ENCODE measurements around the gene GALNT17.
"Not testable (repeated sequence)": the region's sequence is repeated elsewhere in the genome, so short reads cannot be mapped to it uniquely, and the experiment has no call there.

Gene GALNT17

DNA sequence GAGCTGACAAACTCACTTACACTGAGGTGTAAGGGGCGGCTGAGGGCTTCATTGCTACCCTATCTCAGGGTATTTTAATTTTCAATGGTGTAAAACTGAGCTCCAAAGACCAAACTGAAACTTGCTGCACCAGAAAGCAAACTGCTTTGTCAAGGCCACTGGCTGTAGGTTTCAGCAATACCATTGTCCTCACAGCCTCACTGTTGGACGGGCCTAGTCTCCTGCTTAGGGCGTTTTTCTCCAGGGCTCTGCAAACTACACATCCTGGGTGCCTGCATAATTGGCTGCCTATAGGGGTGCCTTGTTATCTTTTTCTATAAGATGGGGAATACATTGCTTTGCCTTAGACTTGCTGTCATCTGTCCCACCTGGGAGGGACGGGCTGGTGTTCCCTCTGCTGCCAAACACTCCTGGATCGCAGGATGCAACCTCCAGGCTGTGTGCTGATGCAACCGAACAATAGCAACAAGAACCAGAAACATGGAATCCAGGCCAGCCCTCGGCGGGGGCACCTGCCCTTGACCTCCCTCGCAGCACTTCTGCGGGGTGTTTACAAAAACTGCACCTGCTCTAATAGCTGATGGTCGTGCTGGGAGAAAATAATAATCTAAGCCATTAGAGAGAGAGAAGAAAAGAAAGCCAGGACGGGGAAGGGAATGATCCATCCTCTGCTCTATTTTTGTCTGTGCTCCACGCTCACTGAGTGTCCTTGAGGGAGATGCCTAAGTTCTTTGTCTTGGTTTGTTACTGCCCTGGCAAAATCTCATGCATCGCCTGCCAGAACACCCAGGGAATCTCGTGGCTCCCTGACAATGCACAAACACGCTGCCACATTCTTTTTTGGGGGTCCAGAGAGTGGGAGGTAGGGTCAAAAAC, 104.5 kb downstream of the GALNT17 start:
- peak; percentile 52 for DNase-seq (ENCODE audit: low read depth, low spot score)

DNA sequence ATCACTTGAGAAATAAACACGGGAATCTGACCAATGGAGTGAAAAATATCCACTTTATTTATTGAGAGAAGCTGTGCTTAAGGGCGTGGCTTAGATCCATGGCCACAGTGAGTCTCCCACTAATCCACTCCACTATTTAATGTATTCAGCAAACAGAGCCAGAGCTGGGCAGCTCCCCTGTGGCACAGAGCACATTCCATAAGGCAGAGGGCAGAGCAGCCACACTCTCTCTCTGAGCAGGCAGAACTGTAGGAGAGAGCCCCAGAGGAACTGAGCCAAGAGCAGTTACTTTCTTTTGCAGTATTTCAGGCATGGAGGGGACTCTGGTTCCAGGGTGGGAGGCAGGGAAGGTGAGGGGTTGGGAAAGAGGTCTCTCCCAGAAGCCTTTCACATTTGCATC, 106.0 kb downstream of the GALNT17 start:
- DNase-seq (ENCODE audit: low read depth, low spot score) = peak; percentile 39

DNA sequence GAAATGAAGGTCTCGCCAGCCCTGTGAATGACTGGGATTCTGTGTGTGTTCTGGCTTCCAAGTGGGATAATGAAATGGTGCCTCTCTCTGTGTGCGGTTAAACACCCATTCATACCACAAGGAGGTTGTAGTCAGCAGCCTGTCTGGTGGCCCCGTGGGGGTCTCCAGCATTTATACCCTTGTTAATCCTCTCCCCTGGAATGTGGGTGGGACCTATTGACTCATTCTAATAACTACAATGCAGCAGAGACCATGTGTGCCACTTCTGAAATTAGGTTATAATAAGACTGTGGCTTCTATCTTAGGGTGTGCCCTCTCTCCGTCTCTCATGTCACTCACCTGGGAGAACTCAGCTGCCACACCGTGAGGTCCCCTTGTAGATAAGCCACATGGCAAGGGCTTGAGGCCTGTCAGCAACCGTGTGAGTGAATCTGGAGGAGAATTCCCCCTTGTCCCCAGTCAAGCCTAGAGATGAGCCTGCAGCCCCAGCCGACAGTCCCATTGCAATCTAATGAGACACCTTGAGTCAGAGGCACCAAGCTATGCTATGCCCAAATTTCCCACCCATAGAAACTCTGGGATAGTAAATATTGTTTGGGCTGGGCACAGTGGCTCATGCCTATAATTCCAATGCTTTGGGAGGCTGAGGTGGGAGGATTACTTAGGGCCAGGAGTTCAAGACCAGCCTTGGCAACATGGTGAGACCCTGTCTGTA, 106.8 kb downstream of the GALNT17 start:
- DNase-seq (ENCODE audit: low read depth, low spot score) = no peak

DNA sequence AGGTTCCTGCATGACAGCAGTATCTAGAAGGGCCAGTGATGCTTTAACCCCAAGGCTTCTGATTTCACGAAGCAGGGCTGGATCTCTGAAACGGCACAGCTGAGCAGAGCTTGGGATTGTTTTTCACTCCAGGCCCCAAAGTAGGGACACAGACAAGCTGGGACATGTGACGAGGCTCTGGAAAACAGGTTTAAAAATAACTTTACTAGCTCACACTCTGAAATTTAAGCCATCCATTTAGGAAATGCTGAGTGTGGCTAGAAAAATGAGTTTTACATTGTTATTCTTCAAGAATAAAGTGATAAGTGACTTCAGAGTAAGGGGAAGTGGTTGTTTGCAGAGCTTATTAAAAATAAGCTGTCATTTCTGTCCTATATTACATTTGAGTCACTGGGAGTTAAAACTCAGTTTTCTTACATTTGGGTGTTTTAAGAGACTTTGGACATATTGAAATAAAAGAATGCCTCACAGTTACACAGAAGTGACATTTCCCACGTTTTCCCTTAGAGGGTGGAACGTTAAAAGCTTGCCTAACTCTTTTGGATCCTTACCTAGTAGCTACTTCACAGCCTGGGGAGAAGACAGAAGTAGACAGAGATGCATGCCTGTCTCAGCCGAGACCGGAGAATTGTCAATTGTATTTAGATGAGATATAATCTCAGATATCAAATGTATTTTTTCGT, 107.8 kb downstream of the GALNT17 start:
- DNase-seq (ENCODE audit: low read depth, low spot score) = no peak

DNA sequence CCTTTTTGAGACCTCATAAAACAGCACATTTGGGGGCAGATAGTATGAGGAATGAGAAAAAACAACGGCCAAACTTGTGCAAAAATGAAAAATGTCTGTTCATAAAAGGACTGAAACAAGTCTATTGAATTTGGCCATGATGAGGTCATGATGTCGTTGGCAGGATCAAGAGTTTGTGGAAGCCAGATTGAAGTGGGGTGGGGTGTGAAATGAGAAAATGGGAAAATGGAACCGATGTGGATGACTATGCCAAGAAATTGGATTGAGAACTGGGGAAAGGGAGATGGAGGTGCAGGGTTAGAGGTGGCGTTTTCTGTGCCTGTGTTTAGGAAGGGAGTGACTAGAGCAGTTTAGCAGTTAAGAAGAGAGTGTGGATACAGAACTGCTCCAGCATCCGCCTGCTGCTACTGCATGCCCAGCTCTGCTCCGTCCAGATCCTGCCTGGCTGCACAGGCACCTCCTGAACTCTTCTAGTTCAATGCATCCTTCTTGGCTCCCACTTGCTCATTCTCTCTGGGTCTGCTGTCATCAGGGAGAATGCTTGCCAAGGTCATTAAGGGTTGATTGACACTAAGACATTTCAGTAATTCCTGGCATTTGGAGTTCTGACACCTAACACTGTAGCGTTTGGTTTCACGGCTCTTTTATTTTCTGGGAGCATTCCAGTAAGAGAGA, 111.9 kb downstream of the GALNT17 start:
- DNase-seq (ENCODE audit: low read depth, low spot score) = peak; percentile 34

- no peak for DNase-seq (ENCODE audit: low read depth, low spot score)
Observed at GRCh38 chr7:71245038-71245437, 113.1 kb downstream of the GALNT17 start.

DNA sequence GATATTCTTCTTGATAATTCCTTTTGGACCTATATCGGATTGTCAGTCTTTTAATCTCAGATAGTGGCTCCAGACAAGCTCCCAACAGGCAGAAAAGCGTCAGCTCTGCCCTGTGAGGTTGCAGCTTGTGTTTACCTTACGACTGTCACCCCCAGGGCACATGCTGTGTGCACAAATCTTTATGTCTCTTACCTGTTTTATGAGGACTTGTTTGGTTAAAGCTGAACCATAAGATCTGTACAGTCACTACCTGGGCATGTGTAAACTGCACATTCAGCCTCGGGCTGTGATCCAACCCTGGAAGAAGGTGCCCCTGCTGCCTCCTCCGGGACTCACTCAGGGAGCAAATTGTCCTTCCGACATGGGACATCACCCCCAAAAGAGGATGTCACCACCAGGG, 119.8 kb downstream of the GALNT17 start:
- no peak for DNase-seq (ENCODE audit: low read depth, low spot score)

DNA sequence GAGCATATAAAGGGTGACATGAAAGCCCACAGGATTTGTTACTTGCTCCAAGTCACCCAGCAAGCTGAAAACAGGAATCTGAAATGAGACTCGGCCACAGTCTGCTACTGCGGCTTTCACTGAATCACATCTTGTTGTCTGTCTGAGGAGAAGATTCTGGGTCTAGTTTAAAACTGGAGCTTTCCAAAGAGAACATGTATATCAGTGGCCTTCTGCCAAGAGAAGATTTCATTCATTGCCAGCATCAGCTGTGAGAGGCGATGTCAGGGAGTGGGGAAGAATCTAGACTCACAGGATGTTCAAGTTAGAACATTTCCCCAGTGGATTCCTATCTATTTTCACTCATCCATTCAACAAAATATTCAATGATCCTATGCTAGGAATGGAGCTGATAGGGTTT, 122.8 kb downstream of the GALNT17 start:
- DNase-seq (ENCODE audit: low read depth, low spot score) = no peak

- DNase-seq (ENCODE audit: low read depth, low spot score) = peak; percentile 72
Observed at GRCh38 chr7:71255537-71256178, 123.7 kb downstream of the GALNT17 start.

DNA sequence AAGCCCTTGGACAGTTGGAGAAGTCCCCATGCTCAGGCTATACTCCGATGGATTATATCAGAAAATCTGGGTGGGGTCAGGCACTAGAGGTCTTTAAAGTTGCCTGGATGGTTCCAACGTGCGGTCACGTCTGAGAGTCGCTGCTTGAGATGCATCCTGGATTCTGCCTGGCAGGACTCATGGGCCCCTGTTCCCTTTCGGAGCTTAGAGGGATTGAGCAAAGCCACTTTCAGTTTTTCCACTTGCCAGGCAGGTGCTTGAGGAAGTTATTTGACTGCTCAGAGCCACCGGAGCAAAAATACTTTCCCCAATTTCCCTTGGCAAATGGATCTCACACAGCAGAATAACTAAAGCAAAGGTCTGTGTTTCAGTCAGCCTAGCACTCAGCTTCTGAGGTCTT, 129.1 kb downstream of the GALNT17 start:
- DNase-seq (ENCODE audit: low read depth, low spot score) = no peak

- not testable (repeated sequence) for DNase-seq (ENCODE audit: low read depth, low spot score)
Observed at GRCh38 chr7:71262834-71263233, 130.9 kb downstream of the GALNT17 start.

- DNase-seq (ENCODE audit: low read depth, low spot score) = no peak
Observed at GRCh38 chr7:71264005-71264404, 132.1 kb downstream of the GALNT17 start.

DNA sequence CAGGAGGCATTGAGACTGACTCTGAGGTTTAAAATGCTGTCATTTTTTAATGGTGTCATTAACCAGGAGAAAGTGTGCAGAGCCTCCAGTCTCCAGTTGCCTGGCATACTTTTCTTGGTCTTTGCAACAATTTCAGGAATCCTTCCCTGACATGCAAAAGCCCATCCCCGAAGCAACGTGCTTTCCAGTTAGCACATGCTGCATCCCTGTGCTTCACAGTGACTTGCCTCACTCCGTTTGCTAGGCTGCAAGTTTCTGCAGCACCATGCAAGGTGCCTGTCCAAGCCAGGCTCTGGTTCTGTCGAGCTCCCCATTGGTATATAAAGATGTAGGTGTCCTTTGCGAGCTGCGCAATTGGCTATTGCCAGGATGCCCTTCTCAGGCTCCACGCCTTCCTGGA, 135.0 kb downstream of the GALNT17 start:
- no peak for DNase-seq (ENCODE audit: low read depth, low spot score)

DNA sequence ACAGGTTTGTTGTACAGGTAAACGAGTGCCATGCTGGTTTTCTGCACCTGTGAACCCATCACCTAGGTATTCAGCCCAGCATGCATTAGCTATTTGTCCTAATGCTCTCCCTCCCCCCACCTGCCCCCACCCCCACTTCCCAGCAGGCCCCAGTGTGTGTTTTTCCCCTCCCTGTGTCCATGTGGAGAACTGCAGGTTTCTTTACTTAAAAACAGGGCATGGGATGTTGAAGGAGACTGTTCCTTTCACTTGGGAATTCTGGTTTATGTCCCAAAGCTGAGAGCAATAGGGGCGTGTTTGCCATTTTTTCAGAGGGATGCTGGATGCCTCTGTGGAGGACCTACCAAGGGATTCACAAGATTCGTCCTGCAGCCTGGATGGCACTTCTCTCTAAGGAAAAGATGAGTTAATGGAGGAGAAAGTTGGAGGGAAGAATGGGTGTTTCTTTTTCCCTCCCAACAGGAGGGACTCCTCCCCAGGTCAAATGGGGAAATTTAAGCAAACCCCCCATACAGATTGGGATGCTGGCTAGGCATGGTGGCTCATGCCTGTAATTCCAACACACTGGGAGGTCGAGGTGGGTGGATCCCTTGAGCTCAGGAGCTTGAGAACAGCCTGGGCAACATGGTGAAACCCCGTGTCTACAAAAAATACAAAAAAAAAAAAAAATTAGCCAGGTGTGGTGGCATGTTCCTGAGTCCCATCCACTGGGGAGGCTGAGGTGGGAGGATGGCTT, 136.0 kb downstream of the GALNT17 start:
- no peak for DNase-seq (ENCODE audit: low read depth, low spot score)

DNA sequence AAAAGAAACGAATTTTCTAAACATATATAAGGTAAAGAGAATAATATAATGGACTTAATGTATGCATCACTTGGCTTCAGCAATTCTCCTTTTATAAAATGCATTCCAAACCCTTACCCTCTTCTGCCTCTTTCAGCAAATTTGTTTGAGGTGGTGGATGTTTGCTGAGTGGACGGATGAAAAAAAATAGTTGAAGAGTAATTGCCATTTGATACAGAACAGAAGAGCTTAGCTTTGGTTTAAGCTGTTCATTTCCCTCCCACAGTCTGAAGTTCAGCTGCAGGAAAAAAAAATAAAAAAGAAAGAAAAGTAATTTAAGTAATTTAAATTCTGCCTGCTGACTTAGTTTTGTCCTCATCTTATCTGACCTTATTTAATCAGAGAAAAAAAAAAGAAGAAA, 138.6 kb downstream of the GALNT17 start:
- no peak for DNase-seq (ENCODE audit: low read depth, low spot score)

GRCh38 chr7:71271203-71271602, 139.3 kb downstream of the GALNT17 start:
- no peak for DNase-seq (ENCODE audit: low read depth, low spot score)

- DNase-seq (ENCODE audit: low read depth, low spot score) = no peak
Observed at GRCh38 chr7:71272509-71273490, 140.9 kb downstream of the GALNT17 start.

- DNase-seq (ENCODE audit: low read depth, low spot score) = no peak
Observed at GRCh38 chr7:71278257-71278656, 146.3 kb downstream of the GALNT17 start.

- no peak for DNase-seq (ENCODE audit: low read depth, low spot score)
Observed at GRCh38 chr7:71281261-71281660, 149.3 kb downstream of the GALNT17 start.
